Measurements from ENCODE around the gene KLF3. TPM values are rescaled to one million over a fixed set of nuclear protein-coding genes. Genes with fewer than 3 reads are reported as not detected.

KLF3 gene
- total and polyA plus RNA-seq, 7 donors: 29.2 to 64.0 (median 38.7) TPM

DNA sequence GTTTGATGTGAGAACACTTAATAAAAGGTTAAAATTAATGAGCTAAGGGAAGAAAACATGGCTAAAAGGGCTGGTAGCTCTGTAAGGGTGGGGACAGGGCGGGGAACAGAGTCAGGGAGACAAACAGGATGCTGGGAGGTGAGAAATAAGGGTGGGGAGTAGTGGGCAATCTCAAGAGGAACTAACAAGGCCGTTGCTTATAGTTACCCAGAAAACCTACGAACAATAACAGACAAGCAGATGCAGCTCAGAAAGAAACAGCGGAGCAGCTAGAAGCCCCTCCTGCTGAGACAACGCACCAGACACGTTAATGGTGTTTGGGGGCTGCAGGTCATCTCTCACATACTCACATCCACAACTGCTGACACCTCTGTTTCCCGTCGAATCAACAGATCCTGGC, 9.7 kb upstream of the KLF3 start:
- intact Hi-C loops (cut with DNase I): no loop called here
- H3K36me3 ChIP-seq: no peaks in the 10 kb centered on the region
- no peak overlapping the region for H3K4me3 ChIP-seq
- no peaks in the 10 kb centered on the region for H3K27me3 ChIP-seq
- H3K4me1 ChIP-seq: no peaks in the 10 kb centered on the region
- DNase-seq: no peak
- TF ChIP-seq POLR2AphosphoS5 (IDR thresholded peaks at IDR 0.05): no peak
- TF ChIP-seq POLR2A (IDR thresholded peaks at IDR 0.05): no peak
- no peak for TF ChIP-seq EP300 (IDR thresholded peaks at IDR 0.05)
- TF ChIP-seq CTCF (IDR thresholded peaks at IDR 0.05): no peak
- H3K9me3 ChIP-seq: no peaks in the 10 kb centered on the region
- WGBS, 2 donors: 58 to 78% methylated on average over 8 of the region's 8 CpGs
- no peak overlapping the region for H3K27ac ChIP-seq

- Histone ChIP-seq H3K27ac (no peak overlapping the region), H3K4me1 (no peaks in the 10 kb centered on the region), H3K36me3 (no peaks in the 10 kb centered on the region), H3K4me3 (no peak overlapping the region), H3K27me3 (no peaks in the 10 kb centered on the region), H3K9me3 (no peaks in the 10 kb centered on the region)
- WGBS, 2 donors: 82 to 90% methylated on average over 2 of the region's 2 CpGs
- no peak for DNase-seq
- TF ChIP-seq EP300 (IDR thresholded peaks at IDR 0.05) (no peak), POLR2A (IDR thresholded peaks at IDR 0.05) (no peak), CTCF (IDR thresholded peaks at IDR 0.05) (no peak), POLR2AphosphoS5 (IDR thresholded peaks at IDR 0.05) (no peak)
- intact Hi-C loops (cut with DNase I): no loop called here
Measured at GRCh38 chr4:38656111-38656510, 7.9 kb upstream of the KLF3 start.

- Histone ChIP-seq H3K4me3 (no peak overlapping the region), H3K27ac (no peak overlapping the region), H3K27me3 (no peaks in the 10 kb centered on the region), H3K4me1 (peaks cover 0 to 13% (median 11%) of the 10 kb centered on the region in 4 donors), H3K9me3 (no peaks in the 10 kb centered on the region), H3K36me3 (no peaks in the 10 kb centered on the region)
- TF ChIP-seq CTCF (IDR thresholded peaks at IDR 0.05): no peak
- no peak for TF ChIP-seq POLR2AphosphoS5 (IDR thresholded peaks at IDR 0.05)
- TF ChIP-seq EP300 (IDR thresholded peaks at IDR 0.05): no peak
- no peak for TF ChIP-seq POLR2A (IDR thresholded peaks at IDR 0.05)
- intact Hi-C loops (cut with DNase I): no loop called here
- no peak for DNase-seq
- 71 to 87% methylated on average over 3 of the region's 3 CpGs for WGBS, 2 donors
Measured at GRCh38 chr4:38659346-38659745, 4.7 kb upstream of the KLF3 start.

DNA sequence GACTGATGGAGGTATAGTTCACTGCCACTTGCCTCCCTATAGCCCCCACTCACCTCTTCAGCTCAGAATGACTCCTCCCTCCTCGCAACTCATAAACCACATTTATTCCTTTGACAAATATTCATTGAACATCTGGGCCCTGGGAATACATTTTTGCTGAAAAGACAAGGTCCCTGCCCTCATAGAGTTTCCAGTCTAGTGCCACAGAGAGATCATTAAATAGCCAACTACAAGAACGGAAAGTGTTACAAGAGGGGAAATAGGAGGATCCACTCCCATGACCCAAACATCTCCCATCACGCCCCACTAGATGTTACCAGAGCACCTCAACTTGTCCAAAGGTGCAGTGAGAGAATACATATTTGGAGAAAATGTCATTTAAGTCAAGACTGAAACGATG, 3.2 kb upstream of the KLF3 start:
- TF ChIP-seq EP300 (IDR thresholded peaks at IDR 0.05) (no peak), POLR2AphosphoS5 (IDR thresholded peaks at IDR 0.05) (no peak), CTCF (IDR thresholded peaks at IDR 0.05) (no peak), POLR2A (IDR thresholded peaks at IDR 0.05) (no peak)
- WGBS, 2 donors: 96 to 98% methylated on average over 4 of the region's 4 CpGs
- no peak for DNase-seq
- Histone ChIP-seq H3K4me1 (peaks cover 0 to 20% (median 12%) of the 10 kb centered on the region in 4 donors), H3K36me3 (no peaks in the 10 kb centered on the region), H3K4me3 (no peak overlapping the region), H3K27me3 (no peaks in the 10 kb centered on the region), H3K9me3 (no peaks in the 10 kb centered on the region), H3K27ac (no peak overlapping the region)
- intact Hi-C loops (cut with DNase I): loop anchor here (5.0 to 10.0 kb wide), 3 partner anchors 49 to 856 kb away; no protein-coding TSS in a partner anchor

- H3K4me3 ChIP-seq: no peak overlapping the region
- H3K4me1 ChIP-seq: peaks cover 0 to 25% (median 17%) of the 10 kb centered on the region in 4 donors
- WGBS, 2 donors: 96 to 99% methylated on average over 3 of the region's 3 CpGs
- no peaks in the 10 kb centered on the region for H3K27me3 ChIP-seq
- intact Hi-C loops (cut with DNase I): loop anchor here (5.0 to 10.0 kb wide), 3 partner anchors 49 to 857 kb away; no protein-coding TSS in a partner anchor
- DNase-seq: no peak
- no peaks in the 10 kb centered on the region for H3K9me3 ChIP-seq
- H3K27ac ChIP-seq: peak overlapping the region in 3 of 4 donors; percentile 18 to 100 (median 99)
- TF ChIP-seq EP300 (IDR thresholded peaks at IDR 0.05) (no peak), CTCF (IDR thresholded peaks at IDR 0.05) (no peak), POLR2AphosphoS5 (IDR thresholded peaks at IDR 0.05) (no peak), POLR2A (IDR thresholded peaks at IDR 0.05) (no peak)
- no peaks in the 10 kb centered on the region for H3K36me3 ChIP-seq
Measured at GRCh38 chr4:38661371-38661770, 2.6 kb upstream of the KLF3 start.

All from sigmoid colon (tissue), 7 donors.